Dedifferentiated amniotic fluid mesenchymal stem cell (primary cell): ENCODE data around the gene KHK.
A peak's percentile ranks its signal among the peaks of the same experiment; 100 is the strongest.

Experiments used
- DNase-seq: peaks from one replicate; pipeline ENCODE4 v3.0.0-alpha.2; 2016; ENCODE audit errors: extremely low spot score

The KHK gene

DNA sequence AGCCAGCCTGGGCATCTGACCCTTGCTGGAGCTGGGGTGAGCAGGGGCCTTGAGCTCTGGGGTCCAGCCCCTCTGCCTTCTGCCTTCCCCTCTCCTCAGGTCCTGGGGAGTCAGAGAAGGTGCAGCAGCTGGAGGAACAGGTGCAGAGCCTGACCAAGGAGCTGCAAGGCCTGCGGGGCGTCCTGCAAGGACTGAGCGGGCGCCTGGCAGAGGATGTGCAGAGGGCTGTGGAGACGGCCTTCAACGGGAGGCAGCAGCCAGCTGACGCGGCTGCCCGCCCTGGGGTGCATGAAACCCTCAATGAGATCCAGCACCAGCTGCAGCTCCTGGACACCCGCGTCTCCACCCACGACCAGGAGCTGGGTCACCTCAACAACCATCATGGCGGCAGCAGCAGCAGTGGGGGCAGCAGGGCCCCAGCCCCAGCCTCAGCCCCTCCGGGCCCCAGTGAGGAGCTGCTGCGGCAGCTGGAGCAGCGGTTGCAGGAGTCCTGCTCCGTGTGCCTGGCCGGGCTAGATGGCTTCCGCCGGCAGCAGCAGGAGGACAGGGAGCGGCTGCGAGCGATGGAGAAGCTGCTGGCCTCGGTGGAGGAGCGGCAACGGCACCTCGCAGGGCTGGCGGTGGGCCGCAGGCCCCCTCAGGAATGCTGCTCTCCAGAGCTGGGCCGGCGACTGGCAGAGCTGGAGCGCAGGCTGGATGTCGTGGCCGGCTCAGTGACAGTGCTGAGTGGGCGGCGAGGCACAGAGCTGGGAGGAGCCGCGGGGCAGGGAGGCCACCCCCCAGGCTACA, 4.4 kb upstream of the KHK start:
- DNase-seq: no peak

DNA sequence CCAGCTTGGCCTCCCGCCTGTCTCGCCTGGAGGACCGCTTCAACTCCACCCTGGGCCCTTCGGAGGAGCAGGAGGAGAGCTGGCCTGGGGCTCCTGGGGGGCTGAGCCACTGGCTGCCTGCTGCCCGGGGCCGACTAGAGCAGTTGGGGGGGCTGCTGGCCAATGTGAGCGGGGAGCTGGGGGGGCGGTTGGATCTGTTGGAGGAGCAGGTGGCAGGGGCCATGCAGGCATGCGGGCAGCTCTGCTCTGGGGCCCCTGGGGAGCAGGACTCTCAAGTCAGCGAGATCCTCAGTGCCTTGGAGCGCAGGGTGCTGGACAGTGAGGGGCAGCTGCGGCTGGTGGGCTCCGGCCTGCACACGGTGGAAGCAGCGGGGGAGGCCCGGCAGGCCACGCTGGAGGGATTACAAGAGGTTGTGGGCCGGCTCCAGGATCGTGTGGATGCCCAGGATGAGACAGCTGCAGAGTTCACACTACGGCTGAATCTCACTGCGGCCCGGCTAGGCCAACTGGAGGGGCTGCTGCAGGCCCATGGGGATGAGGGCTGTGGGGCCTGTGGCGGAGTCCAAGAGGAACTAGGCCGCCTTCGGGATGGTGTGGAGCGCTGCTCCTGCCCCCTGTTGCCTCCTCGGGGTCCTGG, 3.7 kb upstream of the KHK start:
- no peak for DNase-seq

DNA sequence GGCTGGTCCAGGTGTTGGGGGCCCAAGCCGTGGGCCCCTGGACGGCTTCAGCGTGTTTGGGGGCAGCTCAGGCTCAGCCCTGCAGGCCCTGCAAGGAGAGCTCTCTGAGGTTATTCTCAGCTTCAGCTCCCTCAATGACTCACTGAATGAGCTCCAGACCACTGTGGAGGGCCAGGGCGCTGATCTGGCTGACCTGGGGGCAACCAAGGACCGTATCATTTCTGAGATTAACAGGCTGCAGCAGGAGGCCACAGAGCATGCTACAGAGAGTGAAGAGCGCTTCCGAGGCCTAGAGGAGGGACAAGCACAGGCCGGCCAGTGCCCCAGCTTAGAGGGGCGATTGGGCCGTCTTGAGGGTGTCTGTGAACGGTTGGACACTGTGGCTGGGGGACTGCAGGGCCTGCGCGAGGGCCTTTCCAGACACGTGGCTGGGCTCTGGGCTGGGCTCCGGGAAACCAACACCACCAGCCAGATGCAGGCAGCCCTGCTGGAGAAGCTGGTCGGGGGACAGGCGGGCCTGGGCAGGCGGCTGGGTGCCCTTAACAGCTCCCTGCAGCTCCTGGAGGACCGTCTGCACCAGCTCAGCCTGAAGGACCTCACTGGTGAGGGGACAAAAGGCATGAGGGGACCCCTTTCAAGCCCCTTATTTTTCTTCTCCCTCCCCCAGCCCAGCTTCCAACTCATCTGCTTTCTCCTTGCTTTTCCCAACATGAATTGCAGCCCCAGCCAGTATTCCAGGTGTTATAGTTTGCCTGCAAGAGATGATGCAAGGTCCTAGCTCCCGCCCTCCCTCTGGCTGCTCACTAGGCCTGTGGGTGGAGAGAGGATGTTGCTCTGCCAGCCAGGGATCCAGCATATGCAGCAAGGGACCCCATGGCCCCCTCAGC, 2.9 kb upstream of the KHK start:
- no peak for DNase-seq

DNA sequence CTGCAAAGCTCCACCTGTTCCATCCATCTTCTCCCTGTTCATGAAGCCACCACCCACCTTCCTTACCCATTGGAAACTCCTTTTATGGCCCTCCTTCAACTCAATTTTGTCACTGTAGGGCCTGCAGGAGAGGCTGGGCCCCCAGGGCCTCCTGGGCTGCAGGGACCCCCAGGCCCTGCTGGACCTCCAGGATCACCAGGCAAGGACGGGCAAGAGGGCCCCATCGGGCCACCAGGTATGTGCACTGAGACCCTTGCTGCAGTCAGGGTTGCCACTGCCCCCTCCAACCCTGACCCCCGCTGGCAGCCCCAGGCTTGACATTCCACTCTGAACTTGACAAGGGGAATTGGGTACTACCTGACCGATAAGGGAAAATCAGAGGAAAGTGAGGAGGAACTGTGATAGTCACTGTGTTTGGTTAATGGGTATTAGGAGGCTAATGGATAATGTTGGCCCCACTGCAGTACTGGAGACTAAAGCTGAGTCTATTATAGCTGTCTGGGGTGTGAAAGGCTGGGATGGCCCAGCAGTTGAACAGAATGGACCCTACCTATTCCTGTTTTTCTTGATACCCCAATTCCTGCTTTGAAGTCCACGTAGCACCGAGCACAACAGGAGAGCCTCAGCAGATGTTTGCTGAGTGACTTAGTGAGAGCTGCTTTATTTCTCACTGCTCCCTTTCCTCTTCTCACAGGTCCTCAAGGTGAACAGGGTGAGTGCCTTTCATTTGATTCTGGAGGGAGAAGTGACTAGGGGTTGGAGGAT, 2.1 kb upstream of the KHK start:
- DNase-seq: no peak

DNA sequence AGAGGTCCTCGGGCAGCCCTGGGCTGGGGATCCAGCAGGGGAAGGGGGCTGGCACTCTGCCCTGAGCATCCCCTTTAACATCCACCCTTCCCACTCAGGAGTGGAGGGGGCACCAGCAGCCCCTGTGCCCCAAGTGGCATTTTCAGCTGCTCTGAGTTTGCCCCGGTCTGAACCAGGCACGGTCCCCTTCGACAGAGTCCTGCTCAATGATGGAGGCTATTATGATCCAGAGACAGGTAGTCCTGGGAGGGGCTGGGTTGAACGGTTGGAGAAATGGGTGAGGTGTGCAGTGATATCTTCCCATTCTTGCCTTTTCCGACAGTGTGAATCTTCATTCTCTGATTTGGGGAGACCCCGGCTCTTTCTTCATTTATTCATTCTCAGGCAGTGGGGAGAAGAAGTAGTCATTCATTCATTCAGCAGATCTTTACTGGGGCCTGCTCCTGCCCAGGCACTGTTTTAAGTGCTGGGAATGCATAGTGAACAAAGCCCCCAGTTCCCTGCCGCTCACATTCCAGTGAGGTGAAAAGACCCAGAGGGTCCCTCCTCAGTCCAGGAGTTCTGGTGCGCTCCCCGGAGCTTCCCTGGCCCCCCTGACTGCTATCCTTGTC, 1.4 kb upstream of the KHK start:
- no peak for DNase-seq

DNA sequence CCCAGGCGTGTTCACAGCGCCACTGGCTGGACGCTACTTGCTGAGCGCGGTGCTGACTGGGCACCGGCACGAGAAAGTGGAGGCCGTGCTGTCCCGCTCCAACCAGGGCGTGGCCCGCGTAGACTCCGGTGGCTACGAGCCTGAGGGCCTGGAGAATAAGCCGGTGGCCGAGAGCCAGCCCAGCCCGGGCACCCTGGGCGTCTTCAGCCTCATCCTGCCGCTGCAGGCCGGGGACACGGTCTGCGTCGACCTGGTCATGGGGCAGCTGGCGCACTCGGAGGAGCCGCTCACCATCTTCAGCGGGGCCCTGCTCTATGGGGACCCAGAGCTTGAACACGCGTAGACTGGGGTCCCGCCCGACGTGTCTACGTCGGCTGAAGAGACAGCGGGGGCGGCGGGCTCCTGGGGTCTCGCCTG, 891 bp upstream of the KHK start:
- no peak for DNase-seq

DNA sequence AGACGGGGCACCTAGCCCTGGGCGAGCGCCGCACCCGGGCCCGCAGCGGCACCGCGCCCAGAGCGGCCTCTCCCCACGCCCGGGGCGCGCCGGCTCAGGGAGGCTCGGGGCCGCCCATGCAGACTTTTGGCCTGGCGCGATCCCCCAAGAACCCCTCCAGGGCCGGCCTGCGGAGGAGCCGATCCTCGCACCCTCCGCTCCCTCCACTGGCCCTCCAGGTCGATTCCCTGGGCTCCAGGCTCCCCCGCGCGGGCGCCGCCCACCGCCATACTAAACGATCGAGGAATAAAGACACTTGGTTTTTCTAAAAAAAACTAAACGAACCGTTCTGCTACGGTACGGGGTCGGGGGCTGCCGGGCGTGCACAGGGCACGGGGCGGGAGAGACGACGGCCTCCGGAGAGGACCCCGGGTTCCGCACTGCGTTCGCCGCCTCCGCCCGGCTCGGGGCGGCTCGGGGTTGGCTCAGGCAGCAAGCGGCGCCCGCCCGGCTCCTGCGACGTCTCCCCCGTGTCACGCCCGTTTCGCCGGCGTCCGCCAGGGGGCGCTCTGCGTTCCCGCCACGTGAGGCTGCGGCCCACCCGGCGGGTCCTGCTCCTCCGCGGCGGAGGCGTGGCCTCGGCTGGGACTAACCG, 365 bp upstream of the KHK start:
- DNase-seq: peak; percentile 78

DNA sequence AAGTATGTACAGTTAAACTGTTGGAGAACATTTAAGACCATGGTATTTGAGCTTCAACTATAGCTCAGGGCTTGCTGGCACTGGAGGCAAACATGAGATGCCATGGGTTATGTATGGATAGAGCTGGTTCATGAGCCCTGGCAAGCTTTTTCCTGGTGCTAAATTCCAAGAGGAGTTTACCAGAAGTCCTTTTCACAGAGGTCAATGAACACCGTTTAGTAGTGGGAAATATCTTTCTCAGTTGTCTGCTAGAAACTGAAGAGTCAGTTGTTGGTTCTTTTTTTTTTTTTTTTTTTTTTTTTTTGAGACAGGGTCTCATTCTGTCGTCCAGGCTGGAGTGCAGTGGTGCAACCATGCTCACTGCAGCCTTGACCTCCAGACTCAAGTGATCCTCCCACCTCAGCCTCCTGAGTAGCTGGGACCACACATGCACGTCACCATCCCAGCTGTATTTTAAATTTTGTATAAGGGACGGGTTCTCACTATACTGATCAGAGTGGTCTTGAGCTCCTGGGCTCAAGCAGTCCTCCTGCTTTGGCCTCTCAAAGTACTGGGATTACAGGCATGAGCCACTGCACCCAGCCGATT, 1.3 kb downstream of the KHK start:
- DNase-seq: no peak

DNA sequence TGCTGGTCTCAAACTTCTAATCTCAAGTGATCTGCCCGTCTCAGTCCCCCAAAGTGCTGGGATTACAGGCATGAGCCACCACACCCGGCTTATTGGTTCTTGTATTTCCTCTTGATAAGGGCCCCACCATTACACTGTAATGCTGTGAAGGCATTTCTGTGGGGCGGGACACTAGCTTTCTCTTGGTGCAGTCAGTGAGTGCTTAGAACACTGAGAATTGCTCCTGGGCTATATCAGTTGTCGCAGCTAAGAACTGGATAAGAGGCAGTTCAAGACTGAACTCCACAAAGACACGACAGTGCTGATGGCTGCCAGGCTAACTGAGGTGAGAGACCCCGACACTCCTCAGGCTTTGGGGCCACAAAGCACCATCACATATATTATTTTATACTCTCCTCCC, 2.1 kb downstream of the KHK start:
- no peak for DNase-seq

DNA sequence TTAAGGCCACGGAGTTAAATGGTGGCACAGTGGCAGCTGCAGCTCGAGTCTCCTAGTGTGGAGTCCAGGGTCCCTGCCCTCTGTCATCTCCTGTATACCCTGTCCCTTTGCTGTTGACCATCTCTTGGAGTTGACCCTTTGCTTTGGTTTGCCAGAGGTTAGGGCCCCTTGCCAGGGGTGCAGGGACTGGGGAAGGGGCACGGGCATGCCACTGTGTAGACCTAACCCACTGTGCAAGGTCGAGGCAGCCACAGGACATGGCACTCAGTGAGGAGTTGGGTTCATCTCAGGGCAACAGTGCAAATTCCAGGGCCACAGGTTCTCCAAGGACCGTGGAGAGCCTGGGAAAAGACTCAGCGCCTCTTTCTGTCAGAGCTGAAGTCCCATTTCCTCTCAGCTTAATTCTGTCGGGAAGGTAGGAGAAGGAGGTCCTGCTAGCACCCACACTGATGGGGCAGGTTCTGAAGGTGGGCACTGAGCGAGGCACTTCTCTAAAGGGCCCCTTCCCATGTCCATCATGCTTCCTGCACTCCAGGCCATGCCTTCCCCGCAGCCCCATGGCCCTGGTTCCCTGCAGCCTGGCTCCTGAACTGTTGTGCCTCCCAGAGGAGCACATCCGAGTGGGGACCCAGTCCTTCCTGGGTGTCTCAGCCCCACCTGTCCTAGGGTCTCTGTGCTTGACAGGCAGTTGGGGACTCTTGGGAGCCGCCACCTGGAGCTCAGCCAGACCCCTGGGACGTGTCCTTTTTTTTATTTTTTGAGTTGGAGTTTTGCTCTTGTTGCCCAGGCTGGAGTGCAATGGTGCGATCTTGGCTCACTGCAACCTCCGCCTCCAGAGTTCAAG, 2.8 kb downstream of the KHK start:
- DNase-seq: no peak

DNA sequence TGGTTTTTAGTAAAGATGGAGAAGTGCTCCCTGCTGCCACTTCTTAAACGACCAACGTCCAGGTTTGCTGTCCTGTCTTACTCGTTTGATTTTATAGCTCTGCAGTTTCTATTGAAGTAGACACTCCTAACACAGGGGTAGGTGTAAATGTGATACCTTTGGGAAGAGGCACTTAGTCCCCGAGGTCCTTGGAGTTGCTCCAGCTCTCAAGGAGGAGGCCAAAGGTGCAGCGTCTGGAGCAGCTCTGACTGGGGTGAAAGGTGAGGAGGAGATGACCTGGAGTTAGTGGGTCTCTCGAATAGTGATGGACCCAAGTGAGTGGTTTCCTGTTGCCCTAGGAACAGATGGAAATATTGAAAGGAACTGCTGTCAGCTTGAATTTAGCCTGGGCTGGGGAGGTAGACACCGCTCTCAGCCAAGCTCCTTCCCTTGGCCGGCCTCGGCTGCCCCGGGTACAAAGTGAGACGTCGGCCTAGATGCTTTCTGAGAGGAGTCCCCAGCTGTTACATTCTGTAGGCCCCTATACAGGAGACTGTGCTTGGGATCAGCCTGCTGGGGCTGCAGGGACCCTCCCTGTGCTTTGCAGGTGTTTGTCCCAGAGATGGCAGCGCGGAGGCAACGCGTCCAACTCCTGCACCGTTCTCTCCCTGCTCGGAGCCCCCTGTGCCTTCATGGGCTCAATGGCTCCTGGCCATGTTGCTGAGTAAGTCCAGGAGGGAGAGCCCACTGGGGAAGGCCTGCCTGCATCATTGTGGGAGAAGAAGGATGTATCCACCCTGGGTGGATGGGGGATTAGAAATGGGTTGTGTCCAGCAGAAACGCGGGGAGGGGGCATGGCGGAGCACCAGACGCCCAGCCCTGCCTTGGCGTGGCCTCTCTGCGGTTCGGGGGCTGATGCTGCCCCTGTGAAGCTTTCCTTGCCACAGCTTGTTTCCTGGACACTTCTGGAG, 5.4 kb downstream of the KHK start:
- no peak for DNase-seq

DNA sequence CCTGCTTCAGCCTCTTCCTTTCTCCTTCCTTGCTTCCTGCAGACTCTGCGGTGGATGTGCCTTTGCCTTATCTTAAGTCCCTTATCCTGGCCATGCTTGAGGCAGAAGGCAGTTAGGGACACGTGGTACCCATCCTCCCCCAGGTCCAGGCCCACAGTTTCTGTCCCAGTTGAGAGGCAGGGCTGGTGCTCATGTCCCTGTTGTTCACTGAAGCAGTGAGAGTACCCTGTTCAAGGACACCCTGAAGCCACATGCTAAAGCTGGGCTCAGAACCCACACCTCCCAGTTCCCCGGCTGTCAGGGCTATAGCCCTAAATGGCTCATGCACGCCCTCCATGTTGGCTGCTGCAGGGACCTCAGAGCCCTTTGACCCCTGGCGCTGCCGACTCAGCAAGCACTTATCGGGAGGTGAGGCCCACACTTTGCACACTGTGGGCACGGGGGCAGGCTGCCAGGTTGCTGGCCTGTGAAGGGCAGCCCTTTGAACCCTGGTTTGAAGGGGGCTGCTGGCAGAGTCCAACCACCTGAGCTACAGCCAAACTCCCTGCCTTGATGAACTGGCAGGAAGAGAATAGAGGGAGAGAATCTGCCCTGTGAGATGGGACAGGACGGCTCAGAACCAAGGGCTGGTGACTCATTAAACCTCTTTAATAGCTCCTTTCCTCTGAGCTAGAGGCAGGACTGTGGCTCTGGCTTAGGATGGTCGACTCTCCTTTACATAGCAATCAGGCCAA, 6.3 kb downstream of the KHK start:
- no peak for DNase-seq

DNA sequence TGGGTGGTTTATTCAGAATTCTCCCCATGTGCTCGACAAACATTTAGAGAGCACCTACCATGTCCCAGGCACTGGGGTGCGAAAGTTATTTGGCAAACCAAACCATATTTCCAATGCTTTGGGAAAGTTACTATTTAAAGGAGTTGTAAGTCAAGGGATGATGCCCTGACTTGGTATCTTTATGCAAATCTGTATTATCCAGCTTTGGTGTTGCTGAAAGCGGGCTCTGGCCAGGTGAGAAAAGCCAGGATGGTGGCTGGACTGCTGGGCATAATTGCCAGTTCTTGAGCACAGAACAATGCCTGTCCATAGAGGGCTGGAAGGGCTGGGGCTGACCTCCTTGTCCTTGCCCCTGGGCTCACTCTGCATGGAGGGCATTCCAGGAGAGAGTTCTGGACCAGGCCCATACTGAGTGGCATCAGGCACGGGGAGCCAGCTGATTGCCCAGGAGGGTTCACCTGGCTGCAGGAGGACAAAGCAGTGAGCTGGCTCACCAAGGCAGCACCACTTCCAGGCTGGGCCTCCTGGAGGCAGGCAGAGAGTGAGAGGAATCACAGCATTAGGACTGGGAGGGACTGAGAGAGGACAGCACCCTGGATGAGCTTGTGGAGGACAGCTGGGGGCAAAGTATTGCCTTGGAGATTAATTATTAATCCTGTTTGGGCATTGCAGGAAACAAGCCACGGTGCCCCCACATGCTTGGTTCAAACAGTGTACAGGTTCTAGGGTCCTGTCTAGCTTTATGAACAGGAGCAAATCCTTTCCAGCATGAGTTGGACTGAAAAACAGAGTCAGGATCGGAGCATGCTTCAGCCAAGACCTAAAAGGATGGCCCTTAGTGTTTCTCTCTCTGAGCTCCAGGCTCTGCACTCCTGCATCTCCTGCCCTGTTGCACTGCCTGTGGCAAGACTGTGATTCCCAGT, 7.1 kb downstream of the KHK start:
- no peak for DNase-seq

DNA sequence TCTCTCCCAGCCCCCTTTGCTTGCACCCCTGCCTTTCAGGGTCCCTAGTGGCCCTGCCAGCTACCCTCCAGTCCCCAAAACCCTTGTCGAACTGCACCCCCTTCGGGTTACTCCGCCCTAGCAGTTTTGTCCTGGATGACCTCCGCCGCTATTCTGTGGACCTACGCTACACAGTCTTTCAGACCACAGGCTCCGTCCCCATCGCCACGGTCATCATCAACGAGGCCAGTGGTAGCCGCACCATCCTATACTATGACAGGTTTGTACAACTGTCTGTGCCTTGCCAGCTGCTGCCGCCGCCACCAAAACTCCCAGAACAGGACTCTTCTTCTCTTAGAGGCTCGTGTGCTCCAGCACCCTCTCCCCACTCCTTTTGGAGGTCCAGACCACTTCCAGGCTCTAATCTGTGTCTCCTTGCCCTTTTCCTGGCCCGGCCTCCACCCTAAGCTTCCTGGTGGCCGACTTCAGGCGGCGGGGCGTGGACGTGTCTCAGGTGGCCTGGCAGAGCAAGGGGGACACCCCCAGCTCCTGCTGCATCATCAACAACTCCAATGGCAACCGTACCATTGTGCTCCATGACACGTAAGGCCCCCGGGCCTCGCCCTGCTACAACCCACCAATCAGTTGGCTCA, 7.9 kb downstream of the KHK start:
- DNase-seq: no peak

DNA sequence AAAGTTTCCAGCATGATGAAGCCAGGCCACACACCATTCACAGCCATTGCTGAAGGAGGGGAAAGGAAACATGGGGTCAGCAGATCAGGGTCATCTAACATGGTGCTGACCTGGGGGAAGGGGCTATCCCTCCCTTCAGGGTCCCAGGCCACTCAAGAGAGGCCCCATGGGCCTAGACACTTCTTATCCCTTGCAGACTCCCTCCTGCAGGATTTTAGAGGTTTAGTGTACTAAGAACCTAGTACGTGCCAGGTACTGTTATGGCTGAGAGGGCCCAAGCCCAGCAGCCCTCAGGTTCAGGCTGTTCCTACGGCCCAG, 8.8 kb downstream of the KHK start:
- DNase-seq: no peak
